B cell (primary cell): ENCODE results near the gene CBLB. TPM values are rescaled to one million over a fixed set of nuclear protein-coding genes. Genes with fewer than 3 reads are reported as not detected.

Source experiments
- ATAC-seq: fragments of 200-7000 bp; cut with Tn5 transposase; one replicate; pipeline ENCODE4 v1.10.0; 2021; ENCODE audit warnings: low read depth, mild to moderate bottlenecking, moderate number of reproducible peaks, moderate library complexity
- CTCF ChIA-PET: fragments of 350-600 bp; sonication (Branson Sonifier 250); formaldehyde crosslinking; loops from one replicate; lab custom pipeline; 2021; ENCODE audit warnings: antibody characterized with exemption, inconsistent platforms; lab: Charles Lee
- POLR2A ChIA-PET: fragments of 350-600 bp; sonication (Branson Sonifier 250); formaldehyde crosslinking; loops from one replicate; lab custom pipeline; 2021; ENCODE audit warnings: antibody characterized with exemption; lab: Charles Lee
- DNase-seq: peaks from one replicate; pipeline ENCODE4 v3.0.0; 2013
- H2AFZ ChIP-seq: 2 replicates; pipeline ENCODE4 v1.6.1; 2012; ENCODE audit warnings: mild to moderate bottlenecking, low read depth, low read length; ENCODE audit not compliant: insufficient read depth, poor library complexity, severe bottlenecking
- H3K27ac ChIP-seq, 2 donors: 1 replicate in 1 of 2; 2 replicates in 1 of 2; pipeline ENCODE4 v1.5.1; 2012 to 2013; ENCODE audit warnings: low read length in 2 of 2, mild to moderate bottlenecking in 2 of 2, moderate library complexity in 1 of 2
- H3K27me3 ChIP-seq, 4 experiments: fragments of 200-600 bp in 1 of 4; sonication (generic) in 1 of 4; replicated peaks in 1 of 4; 1 replicate in 2 of 4; 2 replicates in 2 of 4; pipeline versions ENCODE4 v1.6.1 to v1.7.0; 2013 to 2016; ENCODE audit warnings: low read length in 3 of 4, mild to moderate bottlenecking in 2 of 4, mixed read lengths in 1 of 4, moderate library complexity in 1 of 4; ENCODE audit not compliant: insufficient read depth in 4 of 4, control insufficient read depth in 3 of 4; ENCODE audit errors: control extremely low read depth in 1 of 4
- H3K36me3 ChIP-seq, 2 experiments: replicated peaks in 1 of 2; 1 replicate in 1 of 2; 2 replicates in 1 of 2; pipeline versions ENCODE4 v1.6.1 to v1.7.1; 2013; ENCODE audit warnings: low read length in 1 of 2; ENCODE audit not compliant: insufficient read depth in 2 of 2, control insufficient read depth in 1 of 2; ENCODE audit errors: control extremely low read depth in 1 of 2, extremely low read depth in 1 of 2
- H3K4me1 ChIP-seq, 2 donors: fragments of 200-600 bp in 1 of 2; sonication (generic) in 1 of 2; 1 replicate in 1 of 2; 2 replicates in 1 of 2; pipeline versions ENCODE4 v1.5.1 to v1.6.1; 2013 to 2017; ENCODE audit warnings: low read length in 2 of 2; ENCODE audit not compliant: control insufficient read depth in 2 of 2, insufficient read depth in 2 of 2
- H3K4me2 ChIP-seq: replicated peaks from 2 replicates; pipeline ENCODE3; 2012; ENCODE audit warnings: mild to moderate bottlenecking, low read depth, low read length; ENCODE audit not compliant: poor library complexity, severe bottlenecking
- H3K4me3 ChIP-seq, 5 experiments: fragments of 200-600 bp in 1 of 5; sonication (generic) in 1 of 5; 1 replicate in 3 of 5; 2 replicates in 2 of 5; pipeline versions ENCODE4 v1.5.1 to v1.7.0; 2011 to 2016; ENCODE audit warnings: low read length in 4 of 5, mild to moderate bottlenecking in 4 of 5, low read depth in 2 of 5, control low read depth in 1 of 5, moderate library complexity in 1 of 5; ENCODE audit not compliant: insufficient read depth in 1 of 5; ENCODE audit errors: control extremely low read depth in 1 of 5, extremely low read depth in 1 of 5
- H3K79me2 ChIP-seq: fragments of 200-600 bp; sonication (generic); one replicate; pipeline ENCODE4 v1.6.0; 2016; ENCODE audit warnings: low read length; ENCODE audit not compliant: control insufficient read depth, insufficient read depth
- H3K9ac ChIP-seq: fragments of 200-600 bp; sonication (generic); 2 replicates; pipeline ENCODE4 v1.6.1; 2017; ENCODE audit warnings: mild to moderate bottlenecking, low read length, moderate library complexity
- H3K9me3 ChIP-seq, 3 donors: one replicate each; pipeline versions ENCODE4 v1.6.1 to v1.7.1; 2013; ENCODE audit warnings: low read length in 2 of 3; ENCODE audit not compliant: control insufficient read depth in 2 of 3, insufficient read depth in 1 of 3; ENCODE audit errors: control extremely low read depth in 1 of 3
- H4K20me1 ChIP-seq: 2 replicates; pipeline ENCODE4 v1.6.0; 2012; ENCODE audit warnings: mild to moderate bottlenecking, low read length; ENCODE audit not compliant: insufficient read depth, control insufficient read depth, poor library complexity, severe bottlenecking
- H3K27ac Mint-ChIP-seq: one replicate; pipeline ENCODE4 v1.8.0; 2021; ENCODE audit warnings: mixed read lengths
- H3K27me3 Mint-ChIP-seq: one replicate; pipeline ENCODE4 v1.8.0; 2021; ENCODE audit warnings: mixed read lengths
- H3K4me1 Mint-ChIP-seq: one replicate; pipeline ENCODE4 v1.8.0; 2021; ENCODE audit warnings: mixed read lengths
- H3K4me3 Mint-ChIP-seq: one replicate; pipeline ENCODE4 v1.8.0; 2021; ENCODE audit warnings: mixed read lengths
- H3K9me3 Mint-ChIP-seq: one replicate; pipeline ENCODE4 v1.8.0; 2022; ENCODE audit warnings: mixed read lengths; ENCODE audit not compliant: insufficient read depth
- CTCF ChIP-seq: fragments of 200-600 bp; IDR thresholded peaks from one replicate; pipeline ENCODE4 v1.8.0; 2022; ENCODE audit warnings: antibody characterized with exemption, mild to moderate bottlenecking
- EZH2 ChIP-seq: IDR thresholded peaks from 2 replicates; pipeline ENCODE4 v1.6.1; 2012; ENCODE audit warnings: borderline replicate concordance, low read depth, mild to moderate bottlenecking, moderate library complexity, low read length; ENCODE audit not compliant: insufficient read depth, poor library complexity, severe bottlenecking
- WGBS: methylation state at CpG from one replicate; pipeline ENCODE4 v1.1.5; 2013; ENCODE audit warnings: missing lambda C conversion rate; ENCODE audit not compliant: insufficient coverage; 5-methylcytosine and 5-hydroxymethylcytosine counted together
- intact Hi-C: fragments of 100-400 bp; cut with micrococcal nuclease; formaldehyde crosslinking; loops from one replicate; pipeline ENCODE4 v1.10.0; 2022
- polyA plus RNA-seq: library from polyadenylated mRNA; depleted of rRNA; stranded (reverse); fragments of >200 nt; gene quantifications from 2 replicates; pipeline ENCODE4 v1.2.3, GENCODE V29; 2012
- total RNA-seq, 2 donors: library from RNA; stranded (reverse); fragments of 120-200 nt in 1 of 2; gene quantifications; 1 replicate in 1 of 2; 2 replicates in 1 of 2; pipeline versions ENCODE4 v1.2.3 to v1.2.4, GENCODE V29; 2013 to 2022

The CBLB gene
- total and polyA plus RNA-seq, 2 donors (not counting 1 experiment from before 2014, with no cell fraction given) = 19.0 to 135 TPM

- no peak overlapping the region for H3K27ac ChIP-seq
- H3K4me3 Mint-ChIP-seq = no peak overlapping the region
- intact Hi-C loops = no loop called here
These were observed 22.0 kb downstream of the CBLB start for GRCh38 chr3:105846809-105847208.

GRCh38 chr3:105845488-105845887 is 23.3 kb downstream of the CBLB start:
- Mint-ChIP-seq H3K4me1 (peaks cover 23% of the 10 kb centered on the region), H3K27ac (no peak overlapping the region), H3K4me3 (no peak overlapping the region), H3K27me3 (no peaks in the 10 kb centered on the region), H3K9me3 (no peaks in the 10 kb centered on the region)
- H4K20me1 ChIP-seq = no peaks in the 10 kb centered on the region
- H3K9me3 ChIP-seq = peaks cover 0 to 1% (median 0%) of the 10 kb centered on the region in 3 donors
- H3K4me3 ChIP-seq = no peak overlapping the region
- peaks cover 3 to 9% of the 10 kb centered on the region in 2 donors for H3K4me1 ChIP-seq
- DNase-seq = no peak
- no peak overlapping the region for H3K4me2 ChIP-seq
- no peak overlapping the region for H3K27ac ChIP-seq
- no peak for ATAC-seq
- H2AFZ ChIP-seq = no peak overlapping the region
- H3K79me2 ChIP-seq = peaks cover 62% of the 10 kb centered on the region
- H3K9ac ChIP-seq = no peak overlapping the region
- TF ChIP-seq EZH2 (no peak), CTCF (no peak)
- no peaks in the 10 kb centered on the region for H3K27me3 ChIP-seq
- POLR2A ChIA-PET = no interaction called here
- CTCF ChIA-PET = no interaction called here
- peaks cover 12% of the 10 kb centered on the region in 2 experiments for H3K36me3 ChIP-seq
- WGBS = no CpG with 5 or more reads among the region's 1 CpG
- intact Hi-C loops = no loop called here

More at GRCh38 chr3:105846809-105847208, 22.0 kb downstream of the CBLB start:
- Histone ChIP-seq H3K4me2 (no peak overlapping the region), H3K27me3 (no peaks in the 10 kb centered on the region), H3K36me3 (peaks cover 12 to 19% of the 10 kb centered on the region in 2 experiments), H3K79me2 (peaks cover 69% of the 10 kb centered on the region), H3K9me3 (peaks cover 0 to 1% (median 0%) of the 10 kb centered on the region in 3 donors), H3K9ac (no peak overlapping the region), H4K20me1 (no peaks in the 10 kb centered on the region), H3K4me1 (peaks cover 13 to 17% of the 10 kb centered on the region in 2 donors), H3K4me3 (no peak overlapping the region), H2AFZ (no peak overlapping the region)
- ATAC-seq (no peak), DNase-seq (no peak)
- Mint-ChIP-seq H3K27me3 (no peaks in the 10 kb centered on the region), H3K4me1 (peaks cover 34% of the 10 kb centered on the region), H3K9me3 (no peaks in the 10 kb centered on the region), H3K27ac (no peak overlapping the region)
- WGBS = no CpG with 5 or more reads among the region's 1 CpG
- TF ChIP-seq CTCF = no peak
- TF ChIP-seq EZH2 = no peak
- ChIA-PET POLR2A (no interaction called here), CTCF (interaction anchor here (0.7 to 1.1 kb wide), 2 partner anchors 10 to 24 kb away, joined by 3 to 4 read pairs; no protein-coding TSS in a partner anchor)
